Mesodermal cell (in vitro differentiated cells): ENCODE measurements around the gene NHSL1.

Experiments used
- H3K27ac ChIP-seq: 2 replicates; pipeline ENCODE4 v1.7.0; 2013; ENCODE audit warnings: mild to moderate bottlenecking, low read depth, low read length, moderate library complexity; ENCODE audit not compliant: severe bottlenecking
- H3K36me3 ChIP-seq: 2 replicates; pipeline ENCODE4 v1.7.1; 2013; ENCODE audit warnings: mild to moderate bottlenecking, low read length, moderate library complexity; ENCODE audit not compliant: control insufficient read depth, insufficient read depth
- H3K4me1 ChIP-seq: one replicate; pipeline ENCODE4 v1.7.1; 2013; ENCODE audit warnings: mild to moderate bottlenecking, low read length; ENCODE audit not compliant: insufficient read depth, control insufficient read depth, poor library complexity, severe bottlenecking
- H3K4me3 ChIP-seq: 2 replicates; pipeline ENCODE4 v1.7.0; 2013; ENCODE audit warnings: low read length, control low read depth, mild to moderate bottlenecking; ENCODE audit not compliant: insufficient read depth, poor library complexity, severe bottlenecking; ENCODE audit errors: extremely low read depth
- H3K9me3 ChIP-seq: 2 replicates; pipeline ENCODE4 v1.7.1; 2013; ENCODE audit warnings: mild to moderate bottlenecking, low read length, moderate library complexity; ENCODE audit not compliant: control insufficient read depth
- WGBS, 2 experiments: methylation state at CpG; one replicate each; pipeline ENCODE4 v1.1.5; 2013; ENCODE audit warnings: missing lambda C conversion rate in 2 of 2; ENCODE audit not compliant: insufficient coverage in 2 of 2; 5-methylcytosine and 5-hydroxymethylcytosine counted together

The NHSL1 gene

GRCh38 chr6:138386897-138387296, 112.4 kb downstream of the NHSL1 start:
- 90% methylated on average over 2 of the region's 3 CpGs; no CpG with 5 or more reads in 1 of the 2 experiments for WGBS, 2 experiments
- Histone ChIP-seq H3K9me3 (no peaks in the 10 kb centered on the region), H3K4me3 (no peak overlapping the region), H3K27ac (no peak overlapping the region), H3K36me3 (no peaks in the 10 kb centered on the region), H3K4me1 (no peaks in the 10 kb centered on the region)

GRCh38 chr6:138383776-138384175, 115.5 kb downstream of the NHSL1 start:
- no peak overlapping the region for H3K27ac ChIP-seq
- H3K36me3 ChIP-seq = no peaks in the 10 kb centered on the region
- 73 to 100% methylated on average over 1 to 2 of the region's 3 CpGs for WGBS, 2 experiments
- no peaks in the 10 kb centered on the region for H3K4me1 ChIP-seq
- H3K4me3 ChIP-seq = no peak overlapping the region
- no peaks in the 10 kb centered on the region for H3K9me3 ChIP-seq

- Histone ChIP-seq H3K4me1 (no peaks in the 10 kb centered on the region), H3K36me3 (no peaks in the 10 kb centered on the region), H3K27ac (no peak overlapping the region), H3K9me3 (no peaks in the 10 kb centered on the region), H3K4me3 (no peak overlapping the region)
- WGBS, 2 experiments = 94 to 95% methylated on average over 3 of the region's 8 CpGs
Observed at GRCh38 chr6:138382498-138383265, 116.6 kb downstream of the NHSL1 start.

GRCh38 chr6:138378463-138378862, 120.8 kb downstream of the NHSL1 start:
- Histone ChIP-seq H3K9me3 (no peaks in the 10 kb centered on the region), H3K36me3 (no peaks in the 10 kb centered on the region), H3K4me1 (no peaks in the 10 kb centered on the region), H3K4me3 (no peak overlapping the region), H3K27ac (no peak overlapping the region)
- no CpG with 5 or more reads among the region's 4 CpGs for WGBS, 2 experiments

GRCh38 chr6:138377844-138378243, 121.5 kb downstream of the NHSL1 start, which contains the start of gene SMIM28:
Gene SMIM28, plus strand, starts transcription at chr6:138377905. Its CDS starts 168 bp downstream, at chr6:138378073.
- H3K27ac ChIP-seq = no peak within 1 kb of the TSS
- no peaks in the 10 kb centered on the region for H3K36me3 ChIP-seq
- H3K4me3 ChIP-seq = no peak within 1 kb of the TSS
- 92 to 96% methylated on average over 4 to 5 of the region's 6 CpGs for WGBS, 2 experiments
- H3K4me1 ChIP-seq = no peaks in the 10 kb centered on the region
- no peaks in the 10 kb centered on the region for H3K9me3 ChIP-seq

GRCh38 chr6:138377042-138377441, 122.3 kb downstream of the NHSL1 start:
- Histone ChIP-seq H3K4me3 (no peak overlapping the region), H3K4me1 (no peaks in the 10 kb centered on the region), H3K9me3 (no peaks in the 10 kb centered on the region), H3K36me3 (no peaks in the 10 kb centered on the region), H3K27ac (no peak overlapping the region)

- Histone ChIP-seq H3K4me1 (no peaks in the 10 kb centered on the region), H3K4me3 (no peak overlapping the region), H3K36me3 (no peaks in the 10 kb centered on the region), H3K9me3 (no peaks in the 10 kb centered on the region), H3K27ac (no peak overlapping the region)
- 87 to 93% methylated on average over 2 of the region's 2 CpGs for WGBS, 2 experiments
Observed at GRCh38 chr6:138374815-138375214, 124.5 kb downstream of the NHSL1 start.

GRCh38 chr6:138374230-138374629, 125.1 kb downstream of the NHSL1 start:
- H3K9me3 ChIP-seq = no peaks in the 10 kb centered on the region
- no peak overlapping the region for H3K27ac ChIP-seq
- no peak overlapping the region for H3K4me3 ChIP-seq
- H3K36me3 ChIP-seq = no peaks in the 10 kb centered on the region
- no peaks in the 10 kb centered on the region for H3K4me1 ChIP-seq

GRCh38 chr6:138372711-138373463, 126.4 kb downstream of the NHSL1 start:
- H3K9me3 ChIP-seq = no peaks in the 10 kb centered on the region
- H3K4me1 ChIP-seq = no peaks in the 10 kb centered on the region
- no peak overlapping the region for H3K4me3 ChIP-seq
- no peaks in the 10 kb centered on the region for H3K36me3 ChIP-seq
- no peak overlapping the region for H3K27ac ChIP-seq
